ENCODE results near the gene ZBTB24.
"Not testable (repeated sequence)": the region's sequence is repeated elsewhere in the genome, so short reads cannot be mapped to it uniquely, and the experiment has no call there.

The ZBTB24 gene

GRCh38 chr6:109467696-109468095 lies 15.3 kb downstream of the ZBTB24 start:
- no peak for DNase-seq

GRCh38 chr6:109466212-109466923 lies 16.7 kb downstream of the ZBTB24 start:
- DNase-seq, result no peak

- no peak for DNase-seq
These were observed 17.2 kb downstream of the ZBTB24 start for GRCh38 chr6:109465772-109466171.

DNA sequence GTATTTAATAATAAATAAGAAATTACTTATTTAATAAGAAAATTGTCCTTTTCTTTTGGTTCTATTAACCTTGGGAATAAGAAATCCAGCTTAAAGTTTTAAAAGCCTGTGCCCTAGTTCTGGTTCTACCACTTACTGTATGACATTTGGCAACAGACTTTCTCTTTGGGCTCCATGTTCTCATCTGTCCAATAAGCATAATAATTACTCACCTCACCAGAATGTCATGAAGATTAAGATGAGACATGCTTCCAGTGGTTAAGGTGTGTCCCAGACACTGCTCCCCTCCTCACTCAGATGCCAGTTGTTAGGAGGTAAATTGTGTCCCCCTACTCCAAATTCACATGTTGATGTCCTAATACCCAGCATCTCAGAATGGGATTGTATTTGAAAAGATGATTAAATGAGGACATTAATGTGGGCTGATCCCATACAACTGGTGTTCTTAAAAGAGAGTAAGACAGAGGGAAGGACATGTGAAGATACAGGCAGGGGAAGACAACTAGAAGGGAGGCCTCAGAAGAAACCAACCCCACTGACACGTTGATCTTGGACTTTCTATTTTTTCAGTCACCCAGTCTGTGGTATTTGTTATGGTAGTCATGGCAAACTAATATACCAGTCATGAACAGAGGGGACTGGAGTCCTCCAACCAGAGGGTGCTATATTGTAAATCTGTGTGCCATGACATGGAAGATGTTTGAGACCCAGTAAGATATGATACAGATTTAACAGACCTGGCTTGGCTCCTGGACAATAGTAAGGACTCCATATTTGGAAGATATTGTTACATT lies 21.1 kb downstream of the ZBTB24 start:
- DNase-seq, result no peak

DNA sequence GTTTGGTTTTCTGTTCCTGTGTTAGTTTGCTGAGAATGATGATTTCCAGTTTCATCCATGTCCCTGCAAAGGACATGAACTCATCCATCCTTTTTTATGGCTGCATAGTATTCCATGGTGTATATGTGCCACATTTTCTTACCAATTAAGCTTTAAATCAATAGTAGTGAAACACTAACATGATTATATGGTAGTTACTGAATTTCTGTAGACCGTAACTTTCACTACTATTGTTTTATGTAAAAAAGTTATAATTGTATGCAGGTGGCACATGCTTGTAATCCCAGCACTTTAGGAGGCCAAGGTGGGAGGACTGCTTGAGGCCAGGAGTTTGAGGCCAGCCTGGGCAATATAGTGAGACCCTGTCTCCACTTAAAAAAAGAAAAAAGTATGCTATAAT lies 21.8 kb downstream of the ZBTB24 start:
- DNase-seq, result not testable (repeated sequence)

GRCh38 chr6:109460161-109460829 lies 22.7 kb downstream of the ZBTB24 start:
- DNase-seq, result no peak

GRCh38 chr6:109458774-109459531 lies 24.1 kb downstream of the ZBTB24 start:
- DNase-seq, result peak; percentile 57

- no peak for DNase-seq
These were observed 25.4 kb downstream of the ZBTB24 start for GRCh38 chr6:109457562-109457996.

GRCh38 chr6:109456710-109457561 lies 26.1 kb downstream of the ZBTB24 start:
- DNase-seq, result no peak

DNA sequence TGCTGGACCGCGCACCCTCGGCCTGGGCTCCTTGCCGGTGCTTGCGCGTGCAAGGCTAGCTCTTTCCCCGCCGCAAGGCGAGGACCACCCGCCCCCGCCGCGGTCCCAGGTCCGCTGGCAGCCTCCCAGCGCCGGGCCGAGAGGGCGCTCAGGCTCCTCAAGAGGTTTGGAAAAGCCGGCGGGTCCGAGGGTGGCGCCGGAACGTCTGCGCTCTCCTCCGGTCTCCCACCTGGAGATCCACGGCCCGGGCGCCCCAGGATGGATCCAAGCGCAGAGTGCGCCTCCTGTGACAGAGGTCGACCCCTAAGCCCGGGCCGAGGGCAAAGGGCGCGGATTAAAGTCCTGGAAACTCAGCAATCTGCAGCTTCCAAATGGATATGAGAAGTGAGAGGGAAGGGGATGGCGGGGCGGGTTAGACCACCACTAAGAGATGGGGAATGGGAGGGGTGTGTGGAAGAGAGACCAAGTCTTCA lies 26.9 kb downstream of the ZBTB24 start:
- no peak for DNase-seq

DNA sequence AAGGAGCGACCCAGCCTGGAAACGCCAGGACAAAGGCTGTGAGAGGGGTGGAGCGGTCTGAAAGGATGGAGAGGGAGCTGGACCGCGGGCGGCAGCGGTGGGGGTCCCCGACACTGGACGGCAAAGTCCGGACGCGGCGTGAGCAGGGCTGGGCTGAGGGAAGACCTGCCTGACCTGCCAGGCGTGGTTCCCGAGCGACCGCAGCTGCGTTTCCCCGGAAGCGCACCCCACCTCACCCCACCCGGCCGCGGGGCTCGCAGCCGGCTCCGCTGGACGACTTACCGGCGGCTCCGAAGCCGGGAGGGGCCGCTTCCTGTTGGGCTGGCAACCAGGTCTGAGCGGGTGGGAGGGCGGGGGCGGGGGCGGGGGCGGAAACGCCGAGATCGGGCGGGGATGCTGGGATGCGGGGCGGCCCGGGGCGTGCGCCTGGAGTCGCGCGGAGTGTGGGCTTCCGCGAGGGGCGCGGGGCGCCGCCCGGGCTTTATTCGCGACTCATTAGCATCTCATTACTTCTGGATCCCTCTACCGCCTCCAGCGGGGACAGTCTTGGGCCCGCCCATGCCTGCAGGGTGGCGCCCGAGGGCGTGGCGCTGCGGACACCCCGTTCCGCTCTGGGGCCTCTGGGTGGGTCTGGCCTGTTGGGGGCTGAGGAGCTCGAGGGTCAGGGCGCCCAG lies 27.4 kb downstream of the ZBTB24 start, which contains the start of gene MICAL1:
TSS of gene MICAL1 (minus strand) at position 336 of the 674 bp plus-strand sequence. CDS start 1,576 bp downstream, outside the sequence.
- DNase-seq, result peak; percentile 79

- peak; percentile 79 for DNase-seq
These were observed 28.3 kb downstream of the ZBTB24 start for GRCh38 chr6:109454496-109455436.

DNA sequence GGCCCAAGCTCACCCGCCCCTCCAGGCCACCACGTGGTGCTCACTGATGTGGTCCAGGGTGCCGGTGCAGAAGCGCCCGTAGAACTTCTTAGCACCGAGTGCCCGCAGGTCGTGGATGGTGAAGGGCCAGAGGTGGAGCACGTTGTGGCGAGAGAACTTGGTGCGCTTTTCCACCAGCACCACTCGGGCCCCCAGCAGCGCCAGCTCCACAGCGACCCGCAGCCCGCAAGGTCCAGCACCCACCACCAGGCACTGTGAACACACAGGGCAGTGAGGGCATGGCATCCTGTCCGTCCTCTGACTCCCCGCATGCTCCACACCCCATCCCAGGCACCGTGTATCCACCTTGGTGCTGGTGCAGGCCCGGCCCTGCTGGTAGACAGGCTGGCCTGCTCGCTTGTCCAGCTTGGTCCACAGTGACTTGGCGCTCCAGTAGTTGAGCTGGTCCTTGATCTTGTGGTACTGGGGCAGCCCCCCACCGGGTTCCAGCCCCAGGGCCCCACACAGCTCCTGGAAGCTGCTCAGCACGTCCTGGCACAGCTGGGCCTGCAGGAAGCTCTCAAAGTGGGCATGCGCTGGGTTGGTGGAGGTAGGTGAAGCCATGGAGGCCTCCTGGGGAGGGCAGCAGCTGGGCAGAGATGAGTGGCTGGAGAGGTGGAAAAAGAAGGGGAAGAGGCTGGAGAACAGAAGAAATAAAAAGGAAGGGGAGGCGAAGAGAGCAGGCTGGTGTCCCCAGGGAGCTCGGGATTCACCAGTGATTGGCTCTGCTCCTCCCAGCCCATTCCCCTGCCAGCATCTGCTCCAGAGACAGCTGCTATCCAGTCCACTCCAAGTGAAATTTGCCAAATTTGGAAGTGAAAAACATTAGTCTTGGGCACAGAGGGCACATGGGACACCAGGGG lies 29.2 kb downstream of the ZBTB24 start:
- DNase-seq, result no peak

GRCh38 chr6:109453156-109453555 lies 29.9 kb downstream of the ZBTB24 start:
- DNase-seq, result no peak

- DNase-seq, result no peak
These were observed 30.8 kb downstream of the ZBTB24 start for GRCh38 chr6:109452181-109452580.

GRCh38 chr6:109451376-109451775 lies 31.6 kb downstream of the ZBTB24 start:
- no peak for DNase-seq

DNA sequence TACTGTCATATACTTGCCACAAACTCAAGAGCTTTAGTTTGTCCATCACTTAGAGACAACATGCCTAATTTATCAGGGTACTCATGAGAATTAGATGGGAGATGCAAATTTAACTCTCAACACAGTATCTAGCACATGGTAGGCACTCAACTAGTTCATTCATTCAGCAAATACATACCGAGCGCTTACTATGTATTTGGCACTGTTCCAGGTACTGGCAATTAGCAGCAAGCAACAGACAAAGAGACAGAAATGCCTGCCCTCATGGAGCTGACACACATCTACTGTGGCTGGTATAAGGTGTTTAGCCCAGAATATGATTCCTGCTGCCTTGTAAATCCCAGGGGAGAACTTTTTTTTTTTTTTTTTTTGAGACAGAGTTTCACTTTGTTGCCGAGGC lies 32.2 kb downstream of the ZBTB24 start:
- DNase-seq, result no peak

DNA sequence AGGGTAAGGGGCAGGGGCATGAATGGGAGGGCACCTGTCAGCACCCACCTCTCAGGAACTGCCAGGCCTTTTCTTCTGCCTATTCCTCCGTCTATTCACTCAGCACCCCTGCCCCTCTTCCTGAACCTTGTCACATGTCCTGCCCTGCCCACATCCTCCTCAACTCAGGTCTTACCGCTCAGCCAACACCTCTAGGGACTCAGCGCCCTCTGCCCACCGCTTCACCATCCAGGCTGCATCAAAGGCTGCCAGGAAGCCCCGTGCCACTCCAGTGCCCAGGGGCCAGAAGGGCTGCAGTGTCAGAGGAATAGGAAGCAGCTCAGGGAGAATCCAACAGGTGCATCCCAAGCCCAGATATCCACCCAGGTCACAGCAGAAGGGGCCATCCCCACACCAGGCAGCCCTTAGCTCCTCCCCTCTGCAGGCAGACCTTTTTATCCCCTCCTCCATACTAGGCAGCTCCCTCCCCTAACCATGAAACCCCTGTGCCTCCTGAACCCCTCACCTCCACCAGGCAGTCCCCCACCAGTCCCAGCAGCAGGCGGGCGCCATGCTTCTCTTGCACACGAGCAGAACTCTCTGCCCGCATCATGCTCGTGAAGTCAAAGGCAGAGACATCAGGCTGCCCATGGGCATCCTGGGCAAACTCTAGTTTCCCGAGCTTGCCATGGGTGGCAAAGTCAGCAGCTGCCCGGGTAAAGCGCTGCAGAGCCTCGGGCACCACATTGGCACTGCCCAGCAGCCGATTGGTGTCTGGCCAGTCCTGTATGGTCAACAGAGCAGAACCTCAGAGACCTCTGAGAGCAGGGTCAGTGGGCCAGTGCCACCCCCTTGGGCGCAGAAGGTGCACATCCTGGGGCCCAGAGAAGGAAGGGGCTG lies 33.0 kb downstream of the ZBTB24 start:
- peak; percentile 23 for DNase-seq

Data from NK-92 treated with Interleukin-12 subunit alpha and Interleukin-12 subunit beta, amount 100 ng/mL, for 24 hours (cell line).